GM21447 (cell line): ENCODE measurements around the gene OVCH1.
"Not testable (repeated sequence)": the region's sequence is repeated elsewhere in the genome, so short reads cannot be mapped to it uniquely, and the experiment has no call there.

Source experiments
- ATAC-seq: cut with Tn5 transposase; IDR thresholded peaks from one replicate; pipeline ENCODE4 v1.9.1; 2021; ENCODE audit not compliant: unreplicated experiment

Gene OVCH1

DNA sequence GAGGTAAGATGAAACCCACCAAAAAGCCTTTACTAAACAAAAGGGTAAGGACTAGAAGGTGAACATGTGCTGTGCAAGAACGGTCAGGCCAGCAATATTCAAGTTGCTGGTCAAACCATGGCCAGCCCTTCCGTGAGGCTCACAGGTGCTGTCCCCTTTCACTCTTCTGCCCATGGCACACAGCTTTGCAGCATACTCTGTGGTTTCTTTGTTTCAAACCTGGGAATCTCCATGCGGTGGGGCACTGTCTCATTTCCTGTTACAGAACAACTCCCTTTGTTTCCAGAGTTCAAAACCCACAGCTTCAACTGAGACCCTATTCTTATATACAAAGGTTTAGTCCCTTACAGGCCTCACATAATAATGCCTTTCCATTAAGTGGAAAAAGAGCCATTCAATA, 1.7 kb upstream of the OVCH1 start:
- ATAC-seq: no peak

DNA sequence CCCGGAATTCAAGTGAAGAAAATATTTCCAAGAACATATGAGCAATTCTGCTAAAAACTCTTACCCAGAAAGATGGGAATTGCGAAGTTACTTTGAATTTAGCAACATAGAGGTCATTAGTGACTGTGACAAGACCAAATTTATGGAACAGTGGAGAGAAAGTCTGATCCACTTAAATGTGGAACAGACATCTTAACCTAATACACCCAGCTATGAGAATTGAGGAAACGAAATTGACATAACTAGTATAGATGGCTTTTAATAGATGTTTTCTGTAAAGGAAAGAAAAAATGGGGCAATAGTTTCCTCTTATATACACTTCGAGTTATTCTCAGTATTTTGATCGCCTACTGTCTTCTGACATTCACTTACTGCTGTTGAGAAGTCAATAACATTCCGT, 4.6 kb downstream of the OVCH1 start:
- no peak for ATAC-seq

DNA sequence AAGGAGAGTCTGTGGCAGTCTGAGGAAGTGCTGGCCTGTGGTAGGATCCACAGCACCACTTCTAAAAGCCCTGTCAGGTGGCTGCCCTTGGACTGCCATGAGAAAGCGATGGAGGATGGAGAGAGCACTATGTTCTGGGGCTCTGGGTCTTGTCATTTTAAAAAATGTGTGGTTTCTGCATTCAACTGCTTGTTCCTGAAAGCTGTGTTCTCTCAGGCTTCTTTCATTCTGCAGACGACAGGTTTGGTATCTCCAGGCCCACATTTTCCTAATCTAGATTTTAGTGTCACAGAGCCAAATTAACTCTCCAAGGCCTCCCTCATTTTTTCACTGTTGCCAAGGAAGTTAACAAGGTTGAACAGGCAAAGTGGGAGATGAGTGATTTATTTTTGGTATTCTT, 10.5 kb downstream of the OVCH1 start:
- ATAC-seq: no peak

DNA sequence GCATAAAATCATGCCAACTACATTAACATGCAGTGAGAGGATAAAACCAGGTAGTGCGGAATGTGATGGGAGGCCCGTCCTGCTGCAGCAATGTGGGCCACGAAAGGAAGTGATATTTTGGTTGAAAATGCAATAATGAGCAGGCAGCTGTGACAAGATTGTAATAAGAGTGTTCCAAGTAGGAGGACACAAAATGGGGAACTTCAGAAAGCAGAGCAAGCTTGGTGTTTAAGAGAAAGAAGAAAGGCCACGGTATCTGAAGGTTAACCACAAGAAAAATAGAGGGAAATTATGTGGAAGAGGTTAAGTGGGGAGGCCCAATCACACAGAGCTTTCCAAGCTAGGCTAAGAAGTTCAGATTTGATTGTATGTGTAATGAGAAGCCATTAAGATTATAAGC, 34.3 kb downstream of the OVCH1 start:
- ATAC-seq: no peak

DNA sequence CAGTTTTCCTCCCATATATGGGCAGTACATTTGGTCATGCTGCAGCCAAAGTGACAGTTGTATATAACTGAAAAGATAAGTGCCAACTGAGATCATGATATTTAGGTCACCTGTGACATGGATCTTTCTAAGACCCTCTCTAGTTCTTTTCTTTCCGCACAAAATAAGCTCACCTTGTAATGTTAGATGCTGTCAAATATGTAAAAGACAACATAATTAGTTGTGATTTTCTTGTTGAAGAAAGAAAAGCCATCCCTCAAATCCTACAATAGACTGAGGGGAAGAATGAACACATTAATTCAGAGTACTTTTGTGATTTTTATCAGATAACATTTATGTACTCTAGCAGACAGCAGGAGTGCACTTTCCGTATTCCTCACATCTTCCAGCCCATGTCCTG, 37.4 kb downstream of the OVCH1 start:
- ATAC-seq: no peak

DNA sequence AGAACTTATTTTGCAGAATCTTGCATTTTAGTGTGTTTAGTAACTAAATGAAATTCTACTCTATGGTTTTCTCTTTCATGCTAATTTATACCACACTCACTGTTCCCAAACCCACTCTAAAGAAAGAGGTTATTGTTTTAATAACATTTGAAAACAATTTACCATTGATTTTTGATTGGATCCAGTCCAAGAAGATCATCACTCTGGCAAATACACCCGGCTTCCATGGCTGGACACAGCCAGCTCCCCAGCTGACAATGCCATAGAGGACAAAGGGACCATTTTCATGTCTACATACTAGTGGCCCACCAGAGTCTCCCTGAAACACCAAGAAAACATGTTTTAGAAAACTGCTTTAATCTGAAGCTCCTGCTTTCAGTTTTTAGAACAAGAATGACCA, 42.4 kb downstream of the OVCH1 start:
- ATAC-seq: no peak

DNA sequence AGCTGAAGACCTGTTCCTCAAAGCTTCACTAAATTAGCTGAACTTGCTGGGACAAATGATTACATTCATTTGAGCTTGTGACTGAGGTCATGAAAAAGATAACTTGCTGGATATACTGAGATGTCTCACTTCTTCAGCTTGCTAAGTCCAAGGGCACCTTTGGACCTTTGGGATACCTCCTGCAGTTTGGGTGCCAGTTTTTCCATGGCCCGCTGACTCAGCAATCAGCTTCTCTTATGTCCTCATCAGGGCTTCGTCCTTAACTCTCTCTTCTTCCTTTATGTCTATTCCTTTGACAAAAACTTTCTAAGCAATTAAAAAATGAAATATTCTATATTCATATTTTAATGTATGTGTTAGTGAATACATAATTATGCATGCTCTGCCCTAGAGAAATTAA, 45.6 kb downstream of the OVCH1 start:
- no peak for ATAC-seq

DNA sequence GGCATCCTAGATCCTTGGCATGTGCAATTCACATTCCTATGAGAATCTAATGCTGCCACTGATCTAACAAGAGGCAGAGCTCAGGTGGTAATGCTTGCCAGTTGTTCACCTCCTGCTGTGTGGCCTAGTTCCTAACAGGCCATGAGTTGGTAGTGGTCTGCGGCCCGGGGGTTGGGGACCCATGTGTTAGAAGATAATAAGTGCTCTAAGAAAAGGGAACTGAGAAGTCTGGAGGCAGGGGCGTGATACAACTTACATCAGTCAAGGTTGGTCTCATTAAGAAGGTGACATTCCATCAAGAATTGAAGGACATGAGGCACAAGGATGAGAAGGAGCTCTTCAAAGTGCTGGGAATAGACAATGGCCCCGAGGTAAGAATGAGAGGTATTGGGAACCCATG, 49.3 kb downstream of the OVCH1 start:
- no peak for ATAC-seq

DNA sequence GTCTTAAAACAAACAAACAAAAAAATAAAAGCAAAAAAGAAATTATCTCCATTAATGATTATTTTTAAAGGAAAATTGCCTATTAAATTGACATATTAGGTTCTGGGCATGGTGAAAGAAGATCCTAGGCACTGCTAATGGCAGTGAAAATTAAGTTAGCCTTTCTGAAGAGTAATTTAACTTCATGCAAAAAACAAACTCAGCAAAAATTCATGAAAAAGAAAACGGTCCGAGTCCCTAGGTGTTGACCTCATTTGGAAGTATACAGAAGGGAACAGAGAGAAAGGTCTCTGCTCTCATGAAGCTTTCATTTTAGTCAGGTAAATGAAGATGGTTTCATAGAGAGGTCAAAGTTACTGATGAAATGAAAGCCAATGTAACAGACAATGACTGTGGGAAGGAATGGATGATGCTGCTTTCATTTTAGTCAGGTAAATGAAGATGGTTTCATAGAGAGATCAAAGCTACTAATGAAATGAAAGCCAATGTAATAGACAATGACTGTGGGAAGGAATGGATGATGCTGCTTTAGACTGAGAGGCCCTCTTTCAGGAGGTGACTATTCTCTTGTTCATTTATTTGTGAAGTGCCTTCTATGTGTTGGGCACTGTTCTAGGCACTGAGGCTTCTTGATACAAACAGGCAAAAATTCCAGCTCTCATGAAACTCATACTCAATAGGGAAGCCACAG, 50.1 kb downstream of the OVCH1 start:
- no peak for ATAC-seq

DNA sequence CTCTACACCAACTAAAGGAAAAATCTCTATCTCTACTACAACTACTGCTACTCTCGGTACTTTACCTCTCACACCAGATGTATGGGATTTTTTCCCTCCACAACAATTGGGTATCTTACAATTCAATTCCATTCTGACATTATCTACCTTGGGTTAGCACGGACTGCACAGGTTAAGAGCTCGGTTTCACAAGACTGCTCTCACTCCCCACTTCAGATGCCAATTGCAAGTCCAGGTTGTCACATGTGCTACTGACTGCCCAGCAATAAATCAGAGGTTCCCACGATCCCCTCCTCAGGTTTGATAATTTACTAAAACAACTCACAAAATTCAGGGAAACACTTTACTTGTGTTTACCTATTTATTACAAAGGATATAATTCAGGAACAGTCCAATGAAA, 58.0 kb downstream of the OVCH1 start:
- ATAC-seq: no peak

DNA sequence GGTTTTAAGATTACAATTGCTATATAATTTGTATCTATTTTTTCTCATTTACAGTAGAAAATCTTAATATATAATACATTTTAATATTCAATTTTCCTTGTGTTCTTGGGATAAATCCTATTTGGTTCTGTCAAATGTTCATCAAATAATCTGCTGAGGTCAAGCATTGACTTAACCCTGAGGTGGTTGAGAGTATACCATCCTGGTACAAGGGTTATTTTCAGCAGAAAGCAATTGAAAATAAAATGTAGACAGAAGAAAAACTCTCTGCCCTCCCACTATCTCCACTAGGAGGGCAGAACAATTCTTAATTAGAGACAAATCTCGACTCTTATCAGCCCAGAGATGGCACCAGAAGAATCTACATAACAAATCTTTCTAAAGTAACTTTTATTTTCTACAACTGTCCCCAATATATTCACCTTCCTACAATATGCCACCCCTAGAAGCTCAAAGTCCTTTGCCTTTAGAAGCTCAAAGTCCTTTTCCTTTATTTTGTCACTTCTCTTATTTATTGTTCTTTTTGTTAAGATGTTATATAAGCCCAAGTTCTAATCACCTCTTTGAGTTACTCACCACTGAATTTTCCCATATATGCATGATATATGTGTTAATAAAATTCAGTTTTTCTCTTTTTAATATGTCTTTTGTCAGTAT, 58.6 kb downstream of the OVCH1 start:
- ATAC-seq: no peak

DNA sequence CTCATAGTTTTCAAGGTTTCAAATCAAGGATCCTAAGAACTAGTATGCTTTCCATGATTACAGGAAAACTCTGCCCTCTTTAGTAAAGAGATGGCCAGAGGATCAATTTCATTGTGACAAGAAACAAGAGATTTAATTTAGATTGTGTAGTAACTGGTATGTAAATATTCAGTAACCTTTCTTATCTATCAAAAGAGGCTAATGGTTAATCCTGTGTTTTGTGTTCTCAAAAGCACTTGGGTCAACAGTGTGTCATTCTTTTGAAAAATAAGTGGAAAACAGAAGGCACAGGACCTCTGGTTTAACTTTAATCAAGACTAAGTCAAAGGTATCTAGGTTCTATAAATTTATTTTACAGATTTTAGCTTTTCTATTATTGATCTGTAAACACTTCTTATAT, 59.9 kb downstream of the OVCH1 start:
- ATAC-seq: no peak

DNA sequence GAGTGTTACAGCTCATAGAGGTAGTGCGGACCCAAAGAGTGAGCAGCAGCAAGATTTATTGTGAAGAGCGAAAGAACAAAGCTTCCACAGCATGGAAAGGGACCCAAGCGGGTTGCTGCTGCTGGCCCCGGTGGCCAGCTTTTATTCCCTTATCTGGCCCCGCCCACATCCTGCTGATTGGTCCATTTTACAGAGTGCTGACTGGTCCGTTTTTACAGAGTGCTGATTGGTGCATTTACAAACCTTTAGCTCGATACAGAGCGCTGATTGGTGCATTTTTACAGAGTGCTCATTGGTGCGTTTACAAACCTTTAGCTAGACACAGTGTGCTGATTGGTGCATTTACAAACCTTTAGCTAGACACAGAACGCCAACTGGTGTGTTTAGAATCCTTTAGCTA, 60.7 kb downstream of the OVCH1 start:
- ATAC-seq: not testable (repeated sequence)

DNA sequence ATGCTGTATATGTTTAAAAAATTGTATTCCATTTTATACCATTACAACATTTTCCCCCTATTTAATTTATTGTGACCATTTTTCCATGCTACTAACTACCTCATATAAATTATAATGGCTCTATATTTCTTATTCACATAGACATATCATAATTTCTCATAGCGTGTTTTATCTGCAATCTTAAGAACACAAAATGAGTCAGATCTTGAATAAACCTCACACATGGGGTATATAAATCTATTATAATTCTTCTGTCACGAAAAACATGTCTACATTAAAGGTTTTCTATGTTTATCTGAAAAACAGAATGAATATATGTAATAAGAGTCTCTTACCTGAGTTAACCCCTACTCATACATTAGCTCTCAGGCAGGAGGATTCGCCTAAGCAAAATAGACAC, 66.0 kb downstream of the OVCH1 start:
- ATAC-seq: no peak

DNA sequence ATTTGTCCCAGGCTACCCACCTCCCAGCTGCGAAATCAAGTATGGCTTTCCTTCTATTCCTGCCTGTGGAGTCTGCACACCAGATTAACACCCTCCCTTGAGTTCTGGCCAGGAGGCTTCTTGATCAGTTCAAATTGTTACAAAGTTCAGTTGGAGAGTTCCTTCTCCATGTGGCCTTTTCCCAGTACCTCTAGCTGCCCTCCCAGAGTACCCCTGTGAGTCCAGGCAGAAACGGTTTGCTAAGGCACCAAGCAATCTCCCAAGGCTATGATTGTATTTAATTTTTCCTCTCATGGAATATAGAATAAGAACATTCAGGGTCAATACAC, 66.8 kb downstream of the OVCH1 start:
- no peak for ATAC-seq

DNA sequence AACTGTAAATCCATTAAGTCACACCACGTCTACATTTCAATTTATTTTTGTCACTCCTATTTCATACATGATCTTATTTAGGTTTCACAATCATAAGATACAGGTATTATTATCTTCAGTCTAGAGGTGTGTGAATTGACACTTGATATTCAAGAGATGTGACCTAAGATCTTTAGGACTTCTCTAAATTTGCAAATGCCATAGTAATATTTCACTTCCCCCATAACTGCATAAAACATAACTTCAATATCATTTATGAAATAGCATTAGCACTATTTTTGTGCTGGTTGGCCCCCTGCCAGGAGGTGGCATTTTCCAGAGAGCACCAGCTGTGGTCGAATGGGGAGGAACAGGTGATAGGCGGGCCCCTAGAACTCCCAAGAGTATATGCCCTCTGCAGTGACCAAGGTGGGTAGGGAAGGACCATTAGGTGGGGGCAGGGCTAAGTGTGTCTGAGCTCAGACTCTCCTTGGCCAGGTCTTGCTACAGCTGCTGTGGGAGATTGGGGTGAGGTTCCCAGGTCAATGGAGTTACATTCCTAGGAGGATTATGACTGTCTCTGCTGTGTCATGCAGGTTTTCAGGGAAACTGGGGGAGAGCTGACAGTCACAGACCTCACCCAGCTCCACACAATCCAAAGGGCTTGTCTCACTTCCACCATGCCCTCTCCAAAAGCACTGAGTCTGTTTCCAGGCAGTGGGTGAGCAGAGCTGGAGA, 67.3 kb downstream of the OVCH1 start:
- no peak for ATAC-seq

DNA sequence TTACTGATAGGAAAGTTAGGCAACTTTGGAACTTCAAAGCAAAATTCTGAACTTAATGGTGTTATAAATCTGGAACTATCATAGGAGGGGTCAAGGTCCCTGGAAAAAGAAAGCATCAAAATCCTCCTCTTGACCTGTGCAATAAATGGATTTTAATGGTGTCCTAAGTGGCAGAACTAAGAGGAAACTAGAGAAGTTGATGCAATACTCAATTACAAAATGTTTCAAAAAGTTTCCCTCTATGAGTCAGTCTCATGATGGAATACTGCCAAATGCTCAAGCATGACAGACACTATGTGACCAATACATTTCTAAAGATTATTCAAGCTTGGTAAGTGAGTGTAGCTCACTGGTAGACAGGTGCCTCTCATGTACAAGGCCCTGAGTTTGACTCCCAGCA, 68.9 kb downstream of the OVCH1 start:
- ATAC-seq: peak; percentile 50

DNA sequence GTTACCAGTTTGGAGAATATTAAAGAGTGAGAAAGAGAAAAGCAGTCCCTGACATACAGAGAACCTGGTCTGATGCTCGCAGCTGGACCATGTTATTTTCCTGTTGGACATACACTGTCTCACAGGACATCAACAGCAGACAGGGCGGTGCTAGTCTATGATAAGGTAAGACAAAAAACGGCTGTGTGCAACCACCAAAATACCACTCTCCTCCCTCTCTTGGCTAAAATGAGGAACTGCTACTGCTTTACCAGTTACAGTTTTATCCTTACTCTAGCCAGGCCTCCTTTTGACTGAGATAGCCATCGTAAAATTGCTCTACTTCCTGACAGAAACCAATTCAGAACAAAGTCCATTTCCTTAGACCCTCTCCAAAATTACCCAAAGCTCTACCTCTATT, 69.5 kb downstream of the OVCH1 start:
- peak; percentile 97 for ATAC-seq

DNA sequence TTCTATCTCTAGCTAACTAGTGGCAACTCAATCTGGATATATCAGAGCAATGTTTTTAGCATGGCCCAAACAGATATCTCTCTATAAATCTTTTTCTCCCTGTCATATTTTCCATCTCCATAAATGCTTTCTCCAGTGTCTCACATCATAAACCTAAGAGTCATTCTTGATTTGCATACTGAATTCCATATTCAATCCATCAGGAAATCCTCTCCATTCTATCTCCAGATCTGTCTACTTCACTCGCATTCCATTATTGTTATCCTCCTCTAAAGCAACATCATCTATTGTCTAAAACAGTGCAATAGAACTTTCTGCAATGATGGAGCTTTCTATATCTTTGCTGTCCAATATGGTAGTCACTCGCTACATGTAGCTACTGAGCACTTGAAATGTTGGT, 71.0 kb downstream of the OVCH1 start:
- ATAC-seq: no peak

DNA sequence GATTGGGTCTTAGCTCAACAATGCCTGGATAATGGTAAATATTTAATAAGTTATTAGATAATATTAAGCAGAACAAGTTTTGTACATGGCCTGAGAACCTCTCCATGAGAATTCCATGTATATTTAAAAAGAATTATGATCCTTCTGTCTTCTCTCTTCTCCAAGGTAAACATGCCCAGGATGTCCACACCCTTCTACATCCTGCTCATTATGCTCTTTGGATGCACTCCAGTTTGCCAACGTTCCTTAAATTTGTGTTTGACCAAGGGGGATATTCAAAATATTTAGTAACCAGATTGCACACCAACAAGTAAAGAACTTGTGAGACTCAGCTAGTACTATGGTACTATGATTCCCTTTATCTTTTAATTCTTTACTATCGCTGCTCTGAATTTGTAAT, 71.8 kb downstream of the OVCH1 start:
- no peak for ATAC-seq

DNA sequence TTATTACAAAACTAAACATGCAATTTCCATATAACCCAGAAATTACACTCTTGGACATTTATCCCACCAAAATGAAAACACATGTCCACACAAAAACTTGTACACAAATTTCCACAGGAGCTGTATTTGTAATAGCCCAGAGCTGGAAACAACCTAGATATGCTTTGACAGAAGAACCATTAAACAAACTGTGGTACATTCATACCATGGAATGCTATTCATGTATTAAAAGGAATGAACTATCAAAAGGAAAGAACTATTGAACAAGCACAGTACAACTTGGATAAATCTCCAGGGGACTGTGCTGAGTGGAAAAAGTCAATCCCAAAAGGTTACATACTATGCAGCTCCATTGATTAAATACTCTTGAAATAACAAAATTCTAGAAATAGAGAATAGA, 80.7 kb downstream of the OVCH1 start:
- ATAC-seq: no peak

DNA sequence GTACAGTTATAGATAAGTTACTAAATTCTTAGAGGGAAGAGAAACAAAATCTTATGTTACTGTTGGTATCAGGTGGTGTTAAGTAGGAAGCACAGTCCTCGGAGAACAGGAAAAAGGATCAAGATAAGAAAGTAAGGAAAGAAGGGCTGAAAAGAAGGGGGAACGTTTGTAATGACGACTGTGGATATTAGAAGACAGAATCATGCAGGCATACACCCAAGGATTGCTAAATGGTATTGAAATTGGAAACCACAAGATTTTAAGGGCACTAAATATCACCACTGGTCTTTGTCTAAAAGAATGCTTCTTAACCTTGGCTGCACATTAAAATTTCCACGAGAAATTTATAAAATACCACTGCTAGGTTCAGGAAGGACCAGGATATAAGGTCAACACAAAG, 82.4 kb downstream of the OVCH1 start:
- no peak for ATAC-seq

DNA sequence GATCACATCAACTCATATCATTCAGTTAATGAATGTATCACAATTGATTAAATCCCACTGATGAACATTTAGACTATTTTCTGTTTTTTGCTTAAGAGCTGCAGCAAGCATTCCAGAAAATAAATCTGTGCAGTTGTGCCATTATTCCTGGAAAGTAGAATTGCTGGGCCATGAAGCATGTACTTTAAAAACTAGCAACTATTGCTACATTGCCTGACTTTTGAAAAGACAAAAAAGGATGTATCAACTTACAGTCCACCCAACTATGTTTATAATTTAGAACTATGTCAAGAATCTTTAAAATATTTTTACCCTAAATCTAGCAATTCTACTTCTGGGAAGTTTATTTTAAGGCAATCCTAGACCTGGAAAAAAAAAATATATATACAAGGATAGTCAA, 83.1 kb downstream of the OVCH1 start:
- ATAC-seq: no peak
